CD4-positive, alpha-beta T cell treated with Interleukin-12 subunit alpha and Interleukin-12 subunit beta, for 1 hour (primary cell): ENCODE data around the gene FUNDC1.
A peak's percentile ranks its signal among the peaks of the same experiment; 100 is the strongest.
"Not testable (repeated sequence)": the region's sequence is repeated elsewhere in the genome, so short reads cannot be mapped to it uniquely, and the experiment has no call there.

Source experiments
- DNase-seq: peaks from one replicate; pipeline ENCODE4 v3.0.0-alpha.2; 2020

The FUNDC1 gene

GRCh38 chrX:44542567-44543325 lies at the start of gene FUNDC1:
Gene FUNDC1, minus strand, starts transcription at chrX:44542859. Its CDS starts 27 bp downstream, at chrX:44542832.
- peak; percentile 92 for DNase-seq

- DNase-seq, result no peak
Measured at GRCh38 chrX:44585866-44586265, 43.2 kb upstream of the FUNDC1 start.

- DNase-seq, result no peak
Measured at GRCh38 chrX:44580466-44580865, 37.8 kb upstream of the FUNDC1 start.

- DNase-seq, result no peak
Measured at GRCh38 chrX:44572340-44572938, 29.8 kb upstream of the FUNDC1 start.

GRCh38 chrX:44570522-44570921 lies 27.9 kb upstream of the FUNDC1 start:
- DNase-seq, result no peak

GRCh38 chrX:44569122-44569521 lies 26.5 kb upstream of the FUNDC1 start:
- DNase-seq, result no peak

- DNase-seq, result no peak
Measured at GRCh38 chrX:44568196-44568595, 25.5 kb upstream of the FUNDC1 start.

GRCh38 chrX:44561896-44562295 lies 19.2 kb upstream of the FUNDC1 start:
- not testable (repeated sequence) for DNase-seq

GRCh38 chrX:44550563-44550962 lies 7.9 kb upstream of the FUNDC1 start:
- no peak for DNase-seq

GRCh38 chrX:44545454-44545853 lies 2.8 kb upstream of the FUNDC1 start:
- not testable (repeated sequence) for DNase-seq

- DNase-seq, result no peak
Measured at GRCh38 chrX:44544036-44544435, 1.4 kb upstream of the FUNDC1 start.

GRCh38 chrX:44536198-44536597 lies 6.5 kb downstream of the FUNDC1 start:
- DNase-seq, result no peak

GRCh38 chrX:44529310-44529709 lies 13.3 kb downstream of the FUNDC1 start:
- no peak for DNase-seq

- no peak for DNase-seq
Measured at GRCh38 chrX:44514272-44514671, 28.4 kb downstream of the FUNDC1 start.

- DNase-seq, result no peak
Measured at GRCh38 chrX:44507292-44507691, 35.4 kb downstream of the FUNDC1 start.

GRCh38 chrX:44506678-44507077 lies 36.0 kb downstream of the FUNDC1 start:
- DNase-seq, result no peak

GRCh38 chrX:44503560-44503959 lies 39.1 kb downstream of the FUNDC1 start:
- no peak for DNase-seq

GRCh38 chrX:44495091-44495490 lies 47.6 kb downstream of the FUNDC1 start:
- no peak for DNase-seq

GRCh38 chrX:44494357-44494756 lies 48.3 kb downstream of the FUNDC1 start:
- DNase-seq, result no peak

GRCh38 chrX:44489515-44489914 lies 53.1 kb downstream of the FUNDC1 start:
- no peak for DNase-seq

- no peak for DNase-seq
Measured at GRCh38 chrX:44484607-44485146, 58.0 kb downstream of the FUNDC1 start.

GRCh38 chrX:44483965-44484606 lies 58.6 kb downstream of the FUNDC1 start:
- no peak for DNase-seq

GRCh38 chrX:44482575-44482974 lies 60.1 kb downstream of the FUNDC1 start:
- no peak for DNase-seq

GRCh38 chrX:44480591-44480990 lies 62.1 kb downstream of the FUNDC1 start:
- DNase-seq, result no peak
